Measurements from ENCODE around the gene IP6K2. TPM values are rescaled to one million over a fixed set of nuclear protein-coding genes. Genes with fewer than 3 reads are reported as not detected.

IP6K2 gene
- total and polyA plus RNA-seq, 7 donors = 14.0 to 36.8 (median 22.5) TPM

- WGBS, 3 donors = 2 to 4% (median 3%) methylated on average over 24 to 46 of the region's 46 CpGs
- peaks cover 0 to 47% (median 21%) of the 10 kb centered on the region in 3 donors for H3K27me3 ChIP-seq (ENCODE audit: insufficient read depth in 3 of 3, low read length in 2 of 3)
- DNase-seq = no peak
- intact Hi-C loops (cut with DNase I) = no loop called here
- peaks cover 19% of the 10 kb centered on the region for H3K4me1 ChIP-seq
- H3K36me3 ChIP-seq (ENCODE audit: insufficient read depth in 1 of 2, low read depth in 1 of 2) = no peaks in the 10 kb centered on the region
- no peak overlapping the region for H3K27ac ChIP-seq
- H3K9me3 ChIP-seq = no peaks in the 10 kb centered on the region
- no peak for ATAC-seq
- no peak overlapping the region for H3K4me3 ChIP-seq
- no peak for TF ChIP-seq CTCF (IDR thresholded peaks at IDR 0.05)
Observed at GRCh38 chr3:48662145-48662752, 54.8 kb downstream of the IP6K2 start.

- Histone ChIP-seq H3K4me1 (peaks cover 19% of the 10 kb centered on the region), H3K9me3 (no peaks in the 10 kb centered on the region), H3K4me3 (peak overlapping the region; percentile 52), H3K27me3 (ENCODE audit: insufficient read depth in 3 of 3, low read length in 2 of 3) (peaks cover 0 to 47% (median 21%) of the 10 kb centered on the region in 3 donors), H3K27ac (no peak overlapping the region), H3K36me3 (ENCODE audit: insufficient read depth in 1 of 2, low read depth in 1 of 2) (no peaks in the 10 kb centered on the region)
- DNase-seq (peak; percentile 57 to 82), ATAC-seq (peak; percentile 66 to 77 (median 76))
- 1 to 2% (median 1%) methylated on average over 59 to 67 of the region's 67 CpGs for WGBS, 3 donors
- no peak for TF ChIP-seq CTCF (IDR thresholded peaks at IDR 0.05)
- intact Hi-C loops (cut with DNase I) = no loop called here
Observed at GRCh38 chr3:48661501-48662144, 55.4 kb downstream of the IP6K2 start.

GRCh38 chr3:48660800-48661400, 56.1 kb downstream of the IP6K2 start:
- TF ChIP-seq CTCF (IDR thresholded peaks at IDR 0.05) = no peak
- peak in 1 of 2 donors; percentile 48 for DNase-seq
- no peaks in the 10 kb centered on the region for H3K36me3 ChIP-seq (ENCODE audit: insufficient read depth in 1 of 2, low read depth in 1 of 2)
- WGBS, 3 donors = 52 to 62% (median 58%) methylated on average over 61 of the region's 61 CpGs
- H3K27ac ChIP-seq = no peak overlapping the region
- H3K9me3 ChIP-seq = no peaks in the 10 kb centered on the region
- intact Hi-C loops (cut with DNase I) = no loop called here
- peaks cover 19% of the 10 kb centered on the region for H3K4me1 ChIP-seq
- ATAC-seq = no peak
- peaks cover 0 to 47% (median 21%) of the 10 kb centered on the region in 3 donors for H3K27me3 ChIP-seq (ENCODE audit: insufficient read depth in 3 of 3, low read length in 2 of 3)
- peak overlapping the region; percentile 52 for H3K4me3 ChIP-seq

GRCh38 chr3:48656841-48657281, 60.2 kb downstream of the IP6K2 start:
- DNase-seq (no peak), ATAC-seq (no peak)
- peak overlapping the region; percentile 67 for H3K27ac ChIP-seq
- H3K36me3 ChIP-seq (ENCODE audit: insufficient read depth in 1 of 2, low read depth in 1 of 2) = no peaks in the 10 kb centered on the region
- intact Hi-C loops (cut with DNase I) = no loop called here
- no peaks in the 10 kb centered on the region for H3K9me3 ChIP-seq
- H3K27me3 ChIP-seq (ENCODE audit: insufficient read depth in 3 of 3, low read length in 2 of 3) = peaks cover 0 to 22% (median 3%) of the 10 kb centered on the region in 3 donors
- H3K4me1 ChIP-seq = peaks cover 8% of the 10 kb centered on the region
- peak overlapping the region; percentile 80 for H3K4me3 ChIP-seq
- WGBS, 3 donors = 53 to 57% (median 54%) methylated on average over 44 to 45 of the region's 45 CpGs
- TF ChIP-seq CTCF (IDR thresholded peaks at IDR 0.05) = no peak

All from psoas muscle (tissue), 8 donors.